ENCODE data around the gene PLXDC2.

The PLXDC2 gene

DNA sequence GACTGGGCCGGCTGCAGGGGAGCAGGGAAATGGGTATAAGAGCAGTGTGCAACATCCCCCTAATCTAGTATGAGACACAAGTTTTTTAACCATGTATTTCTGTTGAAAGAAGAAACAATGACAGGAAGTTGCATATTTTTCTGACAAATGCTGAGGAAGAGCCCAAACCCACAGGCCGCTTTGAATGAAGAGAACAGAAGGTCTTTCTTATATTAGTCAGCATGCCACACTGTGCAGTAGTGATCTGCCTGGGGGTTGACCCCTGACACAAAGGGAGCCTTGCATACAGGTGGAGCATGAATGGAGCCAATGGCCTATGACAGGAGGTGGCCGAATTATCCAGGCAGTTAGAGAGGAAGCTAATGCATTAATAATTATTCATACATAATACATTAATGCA is 518.3 kb downstream of the PLXDC2 start (continued):
- TF ChIP-seq ZNF24 (tag by site-specific recombination; IDR thresholded peaks at IDR 0.05) = no peak
- no peak for TF ChIP-seq ZNF423 (tag by site-specific recombination; IDR thresholded peaks at IDR 0.05)
- TF ChIP-seq, protein P1, sequence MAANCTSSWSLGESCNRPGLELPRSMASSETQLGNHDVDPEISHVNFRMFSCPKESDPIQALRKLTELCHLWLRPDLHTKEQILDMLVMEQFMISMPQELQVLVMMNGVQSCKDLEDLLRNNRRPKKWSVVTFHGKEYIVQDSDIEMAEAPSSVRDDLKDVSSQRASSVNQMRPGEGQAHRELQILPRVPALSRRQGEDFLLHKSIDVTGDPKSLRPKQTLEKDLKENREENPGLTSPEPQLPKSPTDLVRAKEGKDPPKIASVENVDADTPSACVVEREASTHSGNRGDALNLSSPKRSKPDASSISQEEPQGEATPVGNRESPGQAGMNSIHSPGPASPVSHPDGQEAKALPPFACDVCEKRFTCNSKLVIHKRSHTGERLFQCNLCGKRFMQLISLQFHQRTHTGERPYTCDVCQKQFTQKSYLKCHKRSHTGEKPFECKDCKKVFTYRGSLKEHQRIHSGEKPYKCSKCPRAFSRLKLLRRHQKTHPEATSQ (tag by site-specific recombination; IDR thresholded peaks at IDR 0.05) = no peak
- TF ChIP-seq ZNF701 (tag by site-specific recombination; IDR thresholded peaks at IDR 0.05) = no peak
